ENCODE data around the gene KIR3DL1.
"Not testable (repeated sequence)": the region's sequence is repeated elsewhere in the genome, so short reads cannot be mapped to it uniquely, and the experiment has no call there.

KIR3DL1 gene

GRCh38 chr19:54816251-54816650, at the start of gene KIR3DL1:
Gene KIR3DL1 (plus strand): TSS chr19:54816468.
- intact Hi-C loops (cut with DNase I); DNase-seq: not testable (repeated sequence)

GRCh38 chr19:54769646-54770045, 46.6 kb upstream of the KIR3DL1 start, which contains the start of gene KIR2DL1:
Gene KIR2DL1 (plus strand): TSS chr19:54769793. CDS start chr19:54769851, 58 bp downstream.
- DNase-seq; intact Hi-C loops (cut with DNase I): not testable (repeated sequence)

DNA sequence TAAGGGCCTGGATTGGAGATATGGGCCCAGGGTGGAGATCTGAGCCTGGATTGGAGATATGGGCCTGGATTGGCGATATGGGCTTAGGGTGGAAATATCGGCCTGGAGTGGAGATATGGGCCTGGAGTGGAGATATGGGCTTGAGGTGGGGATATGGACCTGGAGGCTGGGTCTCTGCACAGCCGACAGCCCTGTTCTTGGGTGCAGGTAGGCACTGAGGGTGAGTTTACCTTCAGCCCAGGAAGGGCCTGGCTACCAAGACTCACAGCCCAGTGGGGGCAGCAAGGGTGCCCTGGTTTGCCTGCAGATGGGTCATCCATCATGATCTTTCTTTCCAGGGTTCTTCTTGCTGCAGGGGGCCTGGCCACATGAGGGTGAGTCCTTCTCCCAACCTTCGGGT, 45.8 kb upstream of the KIR3DL1 start:
- intact Hi-C loops (cut with DNase I); DNase-seq: not testable (repeated sequence)

DNA sequence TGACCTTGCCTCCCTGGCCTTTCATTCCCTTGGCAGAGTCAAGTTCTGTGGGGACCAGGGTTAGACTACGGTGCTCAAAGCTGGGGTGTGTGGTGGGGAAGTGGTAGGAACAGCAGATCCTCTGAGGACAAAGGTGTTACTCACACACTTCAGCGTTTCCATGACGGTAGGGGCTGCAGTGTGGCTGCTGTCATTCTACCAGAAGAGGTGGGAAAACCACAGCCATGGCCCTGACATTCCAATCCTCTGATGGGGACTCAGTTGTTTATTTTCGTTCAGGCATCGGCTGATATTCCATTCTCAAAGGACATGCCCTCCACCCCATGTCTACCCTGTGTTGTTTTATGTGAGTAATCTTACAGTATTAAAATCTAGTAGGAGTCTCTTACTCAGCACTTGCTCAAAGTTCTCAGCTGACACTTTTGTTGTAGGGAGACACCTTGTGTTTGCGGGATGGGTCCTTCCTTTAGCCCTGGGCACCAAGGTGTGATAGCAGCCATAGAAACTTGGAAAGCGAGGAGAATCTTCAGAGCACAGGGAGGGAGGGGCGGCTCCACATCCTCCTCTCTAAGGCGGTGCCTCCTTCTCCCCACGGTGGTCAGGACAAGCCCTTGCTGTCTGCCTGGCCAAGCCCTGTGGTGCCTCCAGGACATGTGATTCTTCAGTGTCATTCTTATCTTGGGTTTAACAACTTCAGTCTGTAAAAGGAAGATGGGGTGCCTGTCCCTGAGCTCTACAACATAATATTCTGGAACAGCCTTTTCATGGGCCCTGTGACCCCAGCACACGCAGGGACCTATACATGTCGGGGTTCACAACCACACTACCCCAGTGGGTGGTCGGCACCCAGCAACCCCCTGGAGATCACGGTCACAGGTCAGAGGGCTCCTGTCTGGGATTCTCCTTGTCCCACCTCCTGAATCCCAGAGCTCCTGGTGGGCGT, 45.0 kb upstream of the KIR3DL1 start:
- intact Hi-C loops (cut with DNase I); DNase-seq: not testable (repeated sequence)

- DNase-seq; intact Hi-C loops (cut with DNase I): not testable (repeated sequence)
Measured at GRCh38 chr19:54772666-54773065, 43.6 kb upstream of the KIR3DL1 start.

DNA sequence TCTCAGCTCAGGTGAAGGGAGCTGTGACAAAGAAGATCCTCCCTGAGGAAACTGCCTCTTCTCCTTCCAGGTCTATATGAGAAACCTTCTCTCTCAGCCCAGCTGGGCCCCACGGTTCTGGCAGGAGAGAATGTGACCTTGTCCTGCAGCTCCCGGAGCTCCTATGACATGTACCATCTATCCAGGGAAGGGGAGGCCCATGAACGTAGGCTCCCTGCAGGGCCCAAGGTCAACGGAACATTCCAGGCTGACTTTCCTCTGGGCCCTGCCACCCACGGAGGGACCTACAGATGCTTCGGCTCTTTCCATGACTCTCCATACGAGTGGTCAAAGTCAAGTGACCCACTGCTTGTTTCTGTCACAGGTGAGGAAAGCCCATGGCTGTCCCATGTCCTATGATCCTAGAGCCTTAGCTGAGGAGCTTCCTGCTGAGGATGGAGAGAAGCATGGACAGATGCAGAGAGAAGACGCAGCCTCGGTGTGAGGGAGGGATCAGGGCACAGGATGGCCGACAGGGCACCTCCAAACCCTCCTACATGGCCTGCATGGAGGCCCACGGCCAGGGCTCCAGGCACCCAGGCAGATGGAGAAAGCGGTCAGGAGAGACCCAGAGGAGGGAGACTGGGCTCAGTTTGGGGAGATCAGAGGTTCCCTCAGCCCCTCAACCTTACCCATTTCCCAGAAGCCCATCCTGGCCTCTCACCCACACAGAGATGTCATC, 41.0 kb upstream of the KIR3DL1 start:
- DNase-seq; intact Hi-C loops (cut with DNase I): not testable (repeated sequence)

GRCh38 chr19:54775830-54776229, 40.4 kb upstream of the KIR3DL1 start:
- intact Hi-C loops (cut with DNase I); DNase-seq: not testable (repeated sequence)

- intact Hi-C loops (cut with DNase I), result not testable (repeated sequence)
Measured at GRCh38 chr19:54777851-54778250, 38.4 kb upstream of the KIR3DL1 start.

GRCh38 chr19:54778896-54779295, 37.4 kb upstream of the KIR3DL1 start:
- DNase-seq; intact Hi-C loops (cut with DNase I): not testable (repeated sequence)

More at GRCh38 chr19:54777851-54778250, 38.4 kb upstream of the KIR3DL1 start:
- DNase-seq, result not testable (repeated sequence)

DNA sequence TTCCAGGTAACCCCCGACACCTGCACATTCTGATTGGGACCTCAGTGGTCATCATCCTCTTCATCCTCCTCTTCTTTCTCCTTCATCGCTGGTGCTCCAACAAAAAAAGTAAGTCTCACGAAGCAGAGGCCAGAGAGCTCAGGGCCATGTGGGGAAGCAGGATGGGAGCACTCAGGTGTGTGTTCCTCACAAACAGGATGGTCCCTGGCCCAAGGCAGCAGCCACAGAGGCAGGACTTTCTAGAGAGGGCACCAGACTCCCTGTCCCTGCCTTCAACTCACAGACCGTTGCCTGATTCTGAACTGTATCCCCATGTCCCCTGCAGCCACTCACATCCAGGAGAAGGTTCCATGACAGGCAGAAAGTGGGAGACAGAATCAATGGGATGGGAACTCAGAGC, 33.4 kb upstream of the KIR3DL1 start:
- intact Hi-C loops (cut with DNase I); DNase-seq: not testable (repeated sequence)

GRCh38 chr19:54786091-54786723, 30.1 kb upstream of the KIR3DL1 start:
- DNase-seq; intact Hi-C loops (cut with DNase I): not testable (repeated sequence)

DNA sequence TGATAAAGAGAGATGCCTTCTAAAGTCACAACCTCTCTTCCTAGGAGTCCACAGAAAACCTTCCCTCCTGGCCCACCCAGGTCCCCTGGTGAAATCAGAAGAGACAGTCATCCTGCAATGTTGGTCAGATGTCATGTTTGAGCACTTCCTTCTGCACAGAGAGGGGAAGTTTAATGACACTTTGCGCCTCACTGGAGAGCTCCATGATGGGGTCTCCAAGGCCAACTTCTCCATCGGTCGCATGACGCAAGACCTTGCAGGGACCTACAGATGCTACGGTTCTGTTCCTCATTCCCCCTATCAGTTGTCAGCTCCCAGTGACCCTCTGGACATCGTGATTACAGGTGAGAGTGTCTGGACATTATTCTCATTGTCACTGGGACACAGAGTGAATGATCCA, 28.1 kb upstream of the KIR3DL1 start:
- intact Hi-C loops (cut with DNase I), result not testable (repeated sequence)
- peak in 7 of 42 donors; percentile 2 to 24 (median 10) for DNase-seq

DNA sequence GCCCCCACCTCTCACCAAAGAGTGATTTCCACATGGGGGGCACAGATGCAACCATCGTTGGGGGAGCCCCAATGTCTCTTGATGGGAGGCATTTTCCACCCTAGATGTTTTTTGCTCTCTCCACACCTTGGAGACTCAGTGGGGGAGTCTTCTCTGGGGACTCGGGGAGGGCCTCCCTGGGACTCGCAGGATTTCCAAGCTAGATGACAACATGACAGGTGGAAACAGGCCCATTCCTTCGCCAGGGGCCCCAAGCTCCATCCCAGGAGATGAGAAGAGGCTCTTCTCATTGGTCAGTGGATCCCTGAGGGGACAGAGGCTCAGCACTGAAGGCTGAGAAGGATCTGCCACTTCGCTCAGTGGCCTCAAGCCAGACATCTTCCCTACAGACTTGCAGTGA, 25.6 kb upstream of the KIR3DL1 start:
- intact Hi-C loops (cut with DNase I), result no loop called here
- DNase-seq, result no peak

GRCh38 chr19:54791476-54791875, 24.8 kb upstream of the KIR3DL1 start:
- intact Hi-C loops (cut with DNase I), result no loop called here

DNA sequence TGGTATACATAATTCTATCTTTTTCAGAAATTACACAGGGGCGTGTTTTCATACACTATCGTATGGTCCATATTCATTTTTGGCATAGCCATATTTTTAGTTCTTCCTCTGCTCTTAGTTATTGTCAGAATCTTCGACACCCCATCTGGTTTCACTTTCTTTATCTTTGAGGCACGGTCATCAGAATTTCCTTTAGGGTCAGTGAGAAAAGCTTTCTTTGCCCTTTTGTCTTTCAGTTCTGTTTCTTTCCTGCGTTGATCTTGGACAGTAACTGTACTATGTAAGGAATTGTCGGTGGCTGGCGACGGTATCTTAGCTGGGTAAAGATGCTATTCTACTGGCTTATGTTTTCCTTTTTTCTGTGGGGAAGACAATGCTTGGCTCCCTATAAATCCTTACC, 23.5 kb upstream of the KIR3DL1 start:
- intact Hi-C loops (cut with DNase I), result no loop called here
- no peak for DNase-seq

More at GRCh38 chr19:54791476-54791875, 24.8 kb upstream of the KIR3DL1 start:
- DNase-seq, result no peak

DNA sequence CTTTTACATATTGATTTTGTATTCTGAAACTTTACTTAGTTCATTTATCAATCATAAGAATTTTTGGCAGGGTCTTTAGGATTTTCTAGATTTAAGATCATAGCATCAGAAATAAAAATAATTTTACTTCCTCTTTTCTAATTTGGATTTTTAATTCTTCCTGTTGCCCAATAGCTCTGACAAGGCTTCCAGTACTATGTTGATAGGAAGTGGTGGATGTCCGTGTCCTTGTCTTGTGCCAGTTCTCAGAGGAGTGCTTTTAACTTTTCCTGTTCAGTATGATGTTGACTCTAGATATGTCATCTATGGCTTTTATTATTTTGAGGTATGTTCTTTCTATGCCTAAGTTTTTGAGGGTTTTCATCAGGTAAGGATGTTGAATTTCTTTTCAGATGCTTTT, 20.5 kb upstream of the KIR3DL1 start:
- DNase-seq, result no peak
- intact Hi-C loops (cut with DNase I), result no loop called here

DNA sequence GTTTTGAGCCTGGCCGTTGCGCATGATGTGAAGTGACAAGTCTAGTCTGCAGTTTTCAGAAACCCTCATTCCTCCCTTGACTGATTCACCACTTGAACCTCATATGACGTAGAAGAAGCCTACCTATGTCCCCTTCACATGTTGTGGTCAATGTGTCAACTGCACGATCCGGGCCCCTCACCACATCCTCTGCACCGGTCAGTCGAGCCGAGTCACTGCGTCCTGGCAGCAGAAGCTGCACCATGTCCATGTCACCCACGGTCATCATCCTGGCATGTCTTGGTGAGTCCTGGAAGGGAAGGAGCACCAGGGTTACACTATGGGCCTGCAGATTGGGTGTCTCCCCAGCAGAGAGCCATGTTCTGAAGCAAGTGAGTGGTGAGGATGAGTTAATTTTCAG, 12.9 kb upstream of the KIR3DL1 start, which contains the start of gene KIR2DL4:
Gene KIR2DL4 (plus strand): TSS at position 201 of the 400 bp plus-strand sequence. CDS start 42 bp downstream, at position 243.
- DNase-seq, result no peak
- intact Hi-C loops (cut with DNase I), result no loop called here

GRCh38 chr19:54804101-54804500, 12.2 kb upstream of the KIR3DL1 start:
- intact Hi-C loops (cut with DNase I), result no loop called here
- no peak for DNase-seq

DNA sequence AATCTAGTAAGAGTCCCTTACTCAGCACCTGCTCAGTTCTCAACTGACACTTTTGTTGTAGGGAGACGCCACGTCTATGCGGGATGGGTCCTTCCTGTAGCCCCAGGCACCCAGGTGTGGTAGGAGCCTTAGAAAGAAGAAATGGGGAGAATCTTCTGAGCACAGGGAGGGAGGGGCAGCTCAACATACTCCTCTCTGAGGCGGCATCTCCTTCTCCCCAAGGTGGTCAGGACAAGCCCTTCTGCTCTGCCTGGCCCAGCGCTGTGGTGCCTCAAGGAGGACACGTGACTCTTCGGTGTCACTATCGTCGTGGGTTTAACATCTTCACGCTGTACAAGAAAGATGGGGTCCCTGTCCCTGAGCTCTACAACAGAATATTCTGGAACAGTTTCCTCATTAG, 11.7 kb upstream of the KIR3DL1 start:
- intact Hi-C loops (cut with DNase I), result no loop called here
- no peak for DNase-seq
